Ishikawa (cell line): ENCODE results near the gene TYRO3.

Experiments used
- CEBPB ChIP-seq: IDR thresholded peaks from 2 replicates; pipeline ENCODE4 v1.6.1; 2012
- CREB1 ChIP-seq: IDR thresholded peaks from 2 replicates; pipeline ENCODE4 v1.6.1; 2012; ENCODE audit warnings: low read depth
- EGR1 ChIP-seq: IDR thresholded peaks from 2 replicates; pipeline ENCODE4 v1.6.1; 2012
- EP300 ChIP-seq: IDR thresholded peaks from 2 replicates; pipeline ENCODE4 v1.6.1; 2012; ENCODE audit warnings: borderline replicate concordance
- FOXM1 ChIP-seq: IDR thresholded peaks from 2 replicates; pipeline ENCODE4 v1.6.1; 2012; ENCODE audit warnings: low read depth, borderline replicate concordance
- MAX ChIP-seq: IDR thresholded peaks from 2 replicates; pipeline ENCODE4 v1.6.1; 2012
- NFIC ChIP-seq: IDR thresholded peaks from 2 replicates; pipeline ENCODE4 v1.6.1; 2012
- RAD21 ChIP-seq: IDR thresholded peaks from 2 replicates; pipeline ENCODE4 v1.6.1; 2012; ENCODE audit warnings: low read depth
- REST ChIP-seq: IDR thresholded peaks from 2 replicates; pipeline ENCODE4 v1.6.1; 2012; ENCODE audit warnings: low read depth, mild to moderate bottlenecking
- TAF1 ChIP-seq: IDR thresholded peaks from 2 replicates; pipeline ENCODE4 v1.6.1; 2012; ENCODE audit warnings: low read depth, mild to moderate bottlenecking
- TCF12 ChIP-seq: IDR thresholded peaks from 2 replicates; pipeline ENCODE4 v1.6.1; 2012; ENCODE audit warnings: low read depth
- TEAD4 ChIP-seq: IDR thresholded peaks from 2 replicates; pipeline ENCODE4 v1.6.1; 2012
- USF1 ChIP-seq: IDR thresholded peaks from 2 replicates; pipeline ENCODE4 v1.6.1; 2012
- YY1 ChIP-seq: IDR thresholded peaks from 2 replicates; pipeline ENCODE4 v1.6.1; 2012; ENCODE audit warnings: low read depth
- ZBTB7A ChIP-seq: IDR thresholded peaks from 2 replicates; pipeline ENCODE4 v1.6.1; 2012; ENCODE audit warnings: low read depth

Gene TYRO3

GRCh38 chr15:41568350-41569017, 9.5 kb downstream of the TYRO3 start:
- TF ChIP-seq TCF12, result no peak
- TF ChIP-seq ZBTB7A, result no peak
- no peak for TF ChIP-seq MAX
- TF ChIP-seq EGR1, result no peak
- no peak for TF ChIP-seq FOXM1
- TF ChIP-seq REST, result no peak
- no peak for TF ChIP-seq NFIC
- no peak for TF ChIP-seq CEBPB
- TF ChIP-seq TAF1, result no peak
- TF ChIP-seq TEAD4, result no peak
- no peak for TF ChIP-seq RAD21
- no peak for TF ChIP-seq YY1
- no peak for TF ChIP-seq USF1
- no peak for TF ChIP-seq CREB1

GRCh38 chr15:41570764-41571163, 11.8 kb downstream of the TYRO3 start:
- TF ChIP-seq CREB1 (no peak), MAX (no peak), USF1 (no peak), FOXM1 (no peak), YY1 (no peak), CEBPB (no peak)

GRCh38 chr15:41571948-41572347, 12.9 kb downstream of the TYRO3 start:
- TF ChIP-seq EP300, result no peak
- 0 out of 2 replicates have a peak, but pooled peaks have one; percentile 2 for TF ChIP-seq CEBPB

- no peak for TF ChIP-seq YY1
- no peak for TF ChIP-seq TEAD4
- TF ChIP-seq ZBTB7A, result no peak
- TF ChIP-seq NFIC, result no peak
- no peak for TF ChIP-seq MAX
- TF ChIP-seq CEBPB, result no peak
- TF ChIP-seq EGR1, result no peak
- no peak for TF ChIP-seq REST
- no peak for TF ChIP-seq EP300
- TF ChIP-seq FOXM1, result no peak
- no peak for TF ChIP-seq TCF12
- no peak for TF ChIP-seq CREB1
- TF ChIP-seq USF1, result no peak
- TF ChIP-seq RAD21, result no peak
- TF ChIP-seq TAF1, result no peak
Observed at GRCh38 chr15:41572866-41573265, 13.9 kb downstream of the TYRO3 start.

GRCh38 chr15:41573396-41573795, 14.4 kb downstream of the TYRO3 start:
- TF ChIP-seq CEBPB (no peak), ZBTB7A (no peak), NFIC (no peak), MAX (no peak), TAF1 (no peak), TEAD4 (no peak), RAD21 (no peak), REST (no peak), TCF12 (no peak), USF1 (no peak), CREB1 (no peak), EP300 (no peak), YY1 (no peak), FOXM1 (no peak), EGR1 (no peak)
